B cell (primary cell): Measurements from ENCODE around the gene MAP3K15. TPM values are rescaled to one million over a fixed set of nuclear protein-coding genes. Genes with fewer than 3 reads are reported as not detected.

Experiments
- ATAC-seq: fragments of 200-7000 bp; cut with Tn5 transposase; one replicate; pipeline ENCODE4 v1.10.0; 2021; ENCODE audit warnings: low read depth, mild to moderate bottlenecking, moderate number of reproducible peaks, moderate library complexity
- CTCF ChIA-PET: fragments of 350-600 bp; sonication (Branson Sonifier 250); formaldehyde crosslinking; loops from one replicate; lab custom pipeline; 2021; ENCODE audit warnings: antibody characterized with exemption, inconsistent platforms; lab: Charles Lee
- POLR2A ChIA-PET: fragments of 350-600 bp; sonication (Branson Sonifier 250); formaldehyde crosslinking; loops from one replicate; lab custom pipeline; 2021; ENCODE audit warnings: antibody characterized with exemption; lab: Charles Lee
- DNase-seq: peaks from one replicate; pipeline ENCODE4 v3.0.0; 2013
- H2AFZ ChIP-seq: 2 replicates; pipeline ENCODE4 v1.6.1; 2012; ENCODE audit warnings: mild to moderate bottlenecking, low read depth, low read length; ENCODE audit not compliant: insufficient read depth, poor library complexity, severe bottlenecking
- H3K27ac ChIP-seq, 2 donors: 1 replicate in 1 of 2; 2 replicates in 1 of 2; pipeline ENCODE4 v1.5.1; 2012 to 2013; ENCODE audit warnings: low read length in 2 of 2, mild to moderate bottlenecking in 2 of 2, moderate library complexity in 1 of 2
- H3K27me3 ChIP-seq, 4 experiments: fragments of 200-600 bp in 1 of 4; sonication (generic) in 1 of 4; replicated peaks in 1 of 4; 1 replicate in 2 of 4; 2 replicates in 2 of 4; pipeline versions ENCODE4 v1.6.1 to v1.7.0; 2013 to 2016; ENCODE audit warnings: low read length in 3 of 4, mild to moderate bottlenecking in 2 of 4, mixed read lengths in 1 of 4, moderate library complexity in 1 of 4; ENCODE audit not compliant: insufficient read depth in 4 of 4, control insufficient read depth in 3 of 4; ENCODE audit errors: control extremely low read depth in 1 of 4
- H3K36me3 ChIP-seq, 2 experiments: replicated peaks in 1 of 2; 1 replicate in 1 of 2; 2 replicates in 1 of 2; pipeline versions ENCODE4 v1.6.1 to v1.7.1; 2013; ENCODE audit warnings: low read length in 1 of 2; ENCODE audit not compliant: insufficient read depth in 2 of 2, control insufficient read depth in 1 of 2; ENCODE audit errors: control extremely low read depth in 1 of 2, extremely low read depth in 1 of 2
- H3K4me1 ChIP-seq, 2 donors: fragments of 200-600 bp in 1 of 2; sonication (generic) in 1 of 2; 1 replicate in 1 of 2; 2 replicates in 1 of 2; pipeline versions ENCODE4 v1.5.1 to v1.6.1; 2013 to 2017; ENCODE audit warnings: low read length in 2 of 2; ENCODE audit not compliant: control insufficient read depth in 2 of 2, insufficient read depth in 2 of 2
- H3K4me2 ChIP-seq: replicated peaks from 2 replicates; pipeline ENCODE3; 2012; ENCODE audit warnings: mild to moderate bottlenecking, low read depth, low read length; ENCODE audit not compliant: poor library complexity, severe bottlenecking
- H3K4me3 ChIP-seq, 5 experiments: fragments of 200-600 bp in 1 of 5; sonication (generic) in 1 of 5; 1 replicate in 3 of 5; 2 replicates in 2 of 5; pipeline versions ENCODE4 v1.5.1 to v1.7.0; 2011 to 2016; ENCODE audit warnings: low read length in 4 of 5, mild to moderate bottlenecking in 4 of 5, low read depth in 2 of 5, control low read depth in 1 of 5, moderate library complexity in 1 of 5; ENCODE audit not compliant: insufficient read depth in 1 of 5; ENCODE audit errors: control extremely low read depth in 1 of 5, extremely low read depth in 1 of 5
- H3K79me2 ChIP-seq: fragments of 200-600 bp; sonication (generic); one replicate; pipeline ENCODE4 v1.6.0; 2016; ENCODE audit warnings: low read length; ENCODE audit not compliant: control insufficient read depth, insufficient read depth
- H3K9ac ChIP-seq: fragments of 200-600 bp; sonication (generic); 2 replicates; pipeline ENCODE4 v1.6.1; 2017; ENCODE audit warnings: mild to moderate bottlenecking, low read length, moderate library complexity
- H3K9me3 ChIP-seq, 3 donors: one replicate each; pipeline versions ENCODE4 v1.6.1 to v1.7.1; 2013; ENCODE audit warnings: low read length in 2 of 3; ENCODE audit not compliant: control insufficient read depth in 2 of 3, insufficient read depth in 1 of 3; ENCODE audit errors: control extremely low read depth in 1 of 3
- H4K20me1 ChIP-seq: 2 replicates; pipeline ENCODE4 v1.6.0; 2012; ENCODE audit warnings: mild to moderate bottlenecking, low read length; ENCODE audit not compliant: insufficient read depth, control insufficient read depth, poor library complexity, severe bottlenecking
- H3K27ac Mint-ChIP-seq: one replicate; pipeline ENCODE4 v1.8.0; 2021; ENCODE audit warnings: mixed read lengths
- H3K27me3 Mint-ChIP-seq: one replicate; pipeline ENCODE4 v1.8.0; 2021; ENCODE audit warnings: mixed read lengths
- H3K4me1 Mint-ChIP-seq: one replicate; pipeline ENCODE4 v1.8.0; 2021; ENCODE audit warnings: mixed read lengths
- H3K4me3 Mint-ChIP-seq: one replicate; pipeline ENCODE4 v1.8.0; 2021; ENCODE audit warnings: mixed read lengths
- H3K9me3 Mint-ChIP-seq: one replicate; pipeline ENCODE4 v1.8.0; 2022; ENCODE audit warnings: mixed read lengths; ENCODE audit not compliant: insufficient read depth
- CTCF ChIP-seq: fragments of 200-600 bp; IDR thresholded peaks from one replicate; pipeline ENCODE4 v1.8.0; 2022; ENCODE audit warnings: antibody characterized with exemption, mild to moderate bottlenecking
- EZH2 ChIP-seq: IDR thresholded peaks from 2 replicates; pipeline ENCODE4 v1.6.1; 2012; ENCODE audit warnings: borderline replicate concordance, low read depth, mild to moderate bottlenecking, moderate library complexity, low read length; ENCODE audit not compliant: insufficient read depth, poor library complexity, severe bottlenecking
- WGBS: methylation state at CpG from one replicate; pipeline ENCODE4 v1.1.5; 2013; ENCODE audit warnings: missing lambda C conversion rate; ENCODE audit not compliant: insufficient coverage; 5-methylcytosine and 5-hydroxymethylcytosine counted together
- intact Hi-C: fragments of 100-400 bp; cut with micrococcal nuclease; formaldehyde crosslinking; loops from one replicate; pipeline ENCODE4 v1.10.0; 2022
- polyA plus RNA-seq: library from polyadenylated mRNA; depleted of rRNA; stranded (reverse); fragments of >200 nt; gene quantifications from 2 replicates; pipeline ENCODE4 v1.2.3, GENCODE V29; 2012
- total RNA-seq, 2 donors: library from RNA; stranded (reverse); fragments of 120-200 nt in 1 of 2; gene quantifications; 1 replicate in 1 of 2; 2 replicates in 1 of 2; pipeline versions ENCODE4 v1.2.3 to v1.2.4, GENCODE V29; 2013 to 2022

The MAP3K15 gene
- total and polyA plus RNA-seq, 2 donors (not counting 1 experiment from before 2014, with no cell fraction given), result not detected

- intact Hi-C loops, result no loop called here
- no CpG with 5 or more reads among the region's 3 CpGs for WGBS
- Histone ChIP-seq H2AFZ (no peak overlapping the region), H3K79me2 (no peaks in the 10 kb centered on the region), H3K4me1 (no peaks in the 10 kb centered on the region), H4K20me1 (no peaks in the 10 kb centered on the region), H3K4me3 (no peak overlapping the region), H3K9ac (no peak overlapping the region), H3K36me3 (peaks cover 0 to 33% of the 10 kb centered on the region in 2 experiments), H3K9me3 (no peaks in the 10 kb centered on the region), H3K27ac (no peak overlapping the region), H3K4me2 (no peak overlapping the region), H3K27me3 (no peaks in the 10 kb centered on the region)
- CTCF ChIA-PET, result no interaction called here
- H3K4me3 Mint-ChIP-seq, result no peak overlapping the region
- DNase-seq (no peak), ATAC-seq (no peak)
- H3K9me3 Mint-ChIP-seq, result no peaks in the 10 kb centered on the region
- no peak overlapping the region for H3K27ac Mint-ChIP-seq
- H3K27me3 Mint-ChIP-seq, result no peaks in the 10 kb centered on the region
- H3K4me1 Mint-ChIP-seq, result peaks cover 1% of the 10 kb centered on the region
- POLR2A ChIA-PET, result no interaction called here
- TF ChIP-seq EZH2 (no peak), CTCF (no peak)
Observed at GRCh38 chrX:19541196-19541595, 25.9 kb upstream of the MAP3K15 start.

GRCh38 chrX:19540076-19540475, 24.8 kb upstream of the MAP3K15 start:
- H3K27ac ChIP-seq, result no peak overlapping the region
- no peak overlapping the region for H3K4me2 ChIP-seq
- H3K4me1 ChIP-seq, result no peaks in the 10 kb centered on the region
- no peaks in the 10 kb centered on the region for H4K20me1 ChIP-seq
- intact Hi-C loops, result no loop called here
- H3K27me3 Mint-ChIP-seq, result no peaks in the 10 kb centered on the region
- no peaks in the 10 kb centered on the region for H3K9me3 Mint-ChIP-seq
- no peak for TF ChIP-seq EZH2
- no peak for TF ChIP-seq CTCF
- H3K79me2 ChIP-seq, result no peaks in the 10 kb centered on the region
- no CpG with 5 or more reads among the region's 3 CpGs for WGBS
- H3K4me1 Mint-ChIP-seq, result peaks cover 1% of the 10 kb centered on the region
- no peaks in the 10 kb centered on the region for H3K9me3 ChIP-seq
- ATAC-seq (no peak), DNase-seq (no peak)
- ChIA-PET POLR2A (no interaction called here), CTCF (no interaction called here)
- no peaks in the 10 kb centered on the region for H3K27me3 ChIP-seq
- H3K9ac ChIP-seq, result no peak overlapping the region
- no peak overlapping the region for H2AFZ ChIP-seq
- H3K36me3 ChIP-seq, result peaks cover 0 to 36% of the 10 kb centered on the region in 2 experiments
- no peak overlapping the region for H3K4me3 ChIP-seq
- H3K4me3 Mint-ChIP-seq, result no peak overlapping the region
- H3K27ac Mint-ChIP-seq, result no peak overlapping the region
